EH (cell line): ENCODE measurements around the gene MMUT.
"Not testable (repeated sequence)": the region's sequence is repeated elsewhere in the genome, so short reads cannot be mapped to it uniquely, and the experiment has no call there.

Experiments
- DNase-seq: peaks from one replicate; pipeline ENCODE4 v3.0.0-alpha.2; 2015; ENCODE audit warnings: low read depth

Gene MMUT

DNA sequence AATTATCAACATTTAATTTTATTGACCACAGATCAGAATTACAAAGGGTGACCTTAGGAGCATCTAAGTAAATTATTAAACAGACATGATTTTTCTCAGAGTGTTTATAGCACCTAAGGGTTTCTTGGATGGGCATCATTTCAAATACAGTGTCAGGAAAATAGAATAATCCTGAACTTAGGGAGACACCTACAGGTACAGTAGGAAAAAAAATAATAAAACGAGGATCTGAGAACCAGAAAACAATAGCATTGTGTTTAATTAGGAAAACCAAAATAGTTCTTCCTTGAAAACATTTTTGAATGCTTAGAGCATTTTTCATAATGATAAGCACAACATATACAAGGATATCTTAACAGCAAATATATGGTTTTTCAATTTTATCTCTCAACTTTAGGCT lies 39.2 kb downstream of the MMUT start:
- peak; percentile 8 for DNase-seq

DNA sequence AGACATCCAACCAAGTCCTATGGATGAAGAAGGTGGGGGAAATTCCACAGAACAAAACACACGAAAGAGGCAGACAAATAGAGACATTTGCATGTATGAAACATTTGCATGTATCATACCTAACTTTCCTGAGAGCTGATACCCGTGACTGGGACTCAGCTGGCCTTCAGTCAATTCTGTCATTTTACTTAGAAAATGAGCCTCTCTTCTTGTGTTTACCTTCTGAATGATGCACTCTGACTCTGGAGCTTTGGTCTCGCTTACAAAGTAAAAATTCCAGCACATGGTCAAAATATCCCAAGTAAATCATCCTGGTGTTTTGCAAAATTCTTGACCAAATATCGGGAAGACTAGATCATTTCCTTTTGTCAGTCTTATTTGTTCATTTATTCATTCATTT lies 46.9 kb downstream of the MMUT start:
- DNase-seq: no peak

DNA sequence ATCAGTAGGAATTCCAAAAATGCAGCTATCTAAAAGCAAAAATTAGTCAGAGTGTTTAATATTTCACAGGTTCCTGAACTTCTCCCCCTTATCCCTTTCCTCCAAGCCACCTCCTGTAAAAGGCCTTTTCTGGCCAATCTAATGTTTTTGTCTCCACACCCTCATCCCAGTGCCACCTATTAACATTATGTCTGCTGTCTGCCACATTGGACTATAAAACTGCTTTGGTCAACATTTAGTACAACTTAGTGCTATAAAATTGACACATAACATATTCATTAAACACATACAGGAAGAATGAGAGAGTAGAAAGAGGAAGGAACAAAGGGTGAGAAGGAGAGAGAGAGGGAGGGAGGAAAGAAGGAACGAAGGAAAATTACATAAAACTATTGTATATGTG lies 47.7 kb downstream of the MMUT start:
- no peak for DNase-seq

DNA sequence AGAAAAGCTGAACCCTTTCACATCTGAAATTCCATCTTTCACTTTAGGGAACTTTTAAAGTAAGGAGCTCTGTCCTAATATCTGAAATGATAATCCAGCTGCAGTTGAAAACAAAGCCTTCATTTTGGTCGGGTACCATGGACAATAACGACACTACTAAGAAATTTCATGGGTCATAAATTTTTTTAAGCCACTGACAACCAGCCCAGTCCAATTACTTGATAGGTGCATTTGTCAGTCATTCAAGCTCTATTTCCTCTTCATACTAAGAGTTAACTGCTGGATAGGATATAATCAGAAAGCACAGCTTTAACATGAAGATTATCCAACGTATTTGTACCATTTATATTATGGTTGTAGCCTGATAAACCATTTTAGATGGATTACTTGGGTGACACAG lies 52.5 kb downstream of the MMUT start:
- no peak for DNase-seq

DNA sequence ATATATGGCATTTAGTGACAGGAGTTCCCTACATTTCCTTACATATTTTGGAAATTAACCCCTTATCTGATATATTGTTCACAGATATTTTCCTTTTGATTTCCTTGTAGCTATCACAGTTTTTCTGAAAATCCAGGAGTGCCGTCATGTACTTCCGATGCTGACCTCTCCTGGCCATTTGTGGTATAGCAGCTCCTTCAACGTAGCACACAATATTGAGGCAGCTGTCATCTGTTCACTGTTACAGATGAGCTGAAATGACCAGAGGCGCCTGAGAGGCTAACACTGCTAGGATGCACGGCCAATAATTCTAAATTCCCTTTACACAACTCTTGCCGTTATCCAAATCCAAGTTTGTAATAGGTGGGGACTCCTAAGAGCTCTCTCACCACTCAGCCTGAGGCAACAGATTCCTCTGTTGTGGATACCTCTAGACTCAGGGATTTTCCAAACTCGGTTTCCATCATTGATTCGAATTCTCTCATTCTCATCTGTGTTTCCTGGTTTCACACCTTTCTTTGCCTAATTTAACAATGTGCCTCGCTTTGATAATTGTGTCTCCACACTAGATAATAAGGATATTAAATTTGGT lies 53.0 kb downstream of the MMUT start:
- peak; percentile 71 for DNase-seq

DNA sequence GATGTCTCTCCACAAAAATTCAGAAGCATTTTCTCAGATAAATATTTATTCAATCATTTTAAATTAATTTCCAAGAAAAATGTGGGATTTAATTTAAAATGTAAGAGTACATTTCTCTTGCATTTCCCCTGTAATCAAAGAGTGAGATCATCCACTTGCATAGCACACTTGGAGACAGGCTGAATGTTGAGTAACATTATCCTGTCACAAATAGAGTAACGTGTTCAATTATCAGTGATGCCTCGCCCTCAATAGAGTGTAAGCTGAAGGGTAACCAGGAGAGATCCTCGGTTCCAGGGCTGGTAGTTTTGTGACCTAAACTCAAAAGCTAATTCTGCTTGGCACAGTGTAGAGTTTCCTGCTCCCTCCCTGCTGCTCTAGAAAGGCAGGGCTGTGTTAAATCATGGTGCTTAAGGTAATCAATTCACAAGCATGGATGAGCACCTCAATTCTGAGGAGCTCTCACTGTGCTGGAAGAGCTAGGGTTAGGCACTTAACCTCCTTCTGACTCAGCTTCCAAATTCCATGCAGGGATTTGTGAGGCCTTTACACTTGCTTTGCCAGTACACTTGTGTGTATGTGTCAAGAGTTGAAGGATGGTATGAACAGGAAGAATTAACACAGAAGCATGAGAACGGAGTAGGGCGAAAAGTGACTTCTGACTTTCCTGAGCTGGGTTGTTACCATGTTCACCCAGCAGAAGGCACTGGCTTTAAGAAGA lies 56.6 kb downstream of the MMUT start:
- DNase-seq: no peak

DNA sequence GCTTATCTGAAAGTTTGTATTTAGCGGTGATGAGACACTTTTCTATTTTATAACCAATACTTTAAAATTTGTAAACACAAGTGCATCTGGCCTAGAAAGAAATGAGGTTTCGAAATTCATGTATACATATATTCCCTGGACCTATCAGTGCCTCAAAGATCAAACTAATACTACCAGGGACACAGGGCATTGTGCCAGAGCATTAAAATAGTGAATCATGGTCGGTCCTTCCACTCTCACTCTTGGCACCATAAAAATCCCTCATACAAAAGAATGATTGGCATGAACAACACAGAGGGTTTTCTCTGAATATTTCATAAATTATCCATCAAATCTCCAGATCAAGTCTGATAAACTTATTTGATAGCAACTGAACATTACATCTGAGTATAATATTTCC lies 62.0 kb downstream of the MMUT start:
- DNase-seq: no peak

DNA sequence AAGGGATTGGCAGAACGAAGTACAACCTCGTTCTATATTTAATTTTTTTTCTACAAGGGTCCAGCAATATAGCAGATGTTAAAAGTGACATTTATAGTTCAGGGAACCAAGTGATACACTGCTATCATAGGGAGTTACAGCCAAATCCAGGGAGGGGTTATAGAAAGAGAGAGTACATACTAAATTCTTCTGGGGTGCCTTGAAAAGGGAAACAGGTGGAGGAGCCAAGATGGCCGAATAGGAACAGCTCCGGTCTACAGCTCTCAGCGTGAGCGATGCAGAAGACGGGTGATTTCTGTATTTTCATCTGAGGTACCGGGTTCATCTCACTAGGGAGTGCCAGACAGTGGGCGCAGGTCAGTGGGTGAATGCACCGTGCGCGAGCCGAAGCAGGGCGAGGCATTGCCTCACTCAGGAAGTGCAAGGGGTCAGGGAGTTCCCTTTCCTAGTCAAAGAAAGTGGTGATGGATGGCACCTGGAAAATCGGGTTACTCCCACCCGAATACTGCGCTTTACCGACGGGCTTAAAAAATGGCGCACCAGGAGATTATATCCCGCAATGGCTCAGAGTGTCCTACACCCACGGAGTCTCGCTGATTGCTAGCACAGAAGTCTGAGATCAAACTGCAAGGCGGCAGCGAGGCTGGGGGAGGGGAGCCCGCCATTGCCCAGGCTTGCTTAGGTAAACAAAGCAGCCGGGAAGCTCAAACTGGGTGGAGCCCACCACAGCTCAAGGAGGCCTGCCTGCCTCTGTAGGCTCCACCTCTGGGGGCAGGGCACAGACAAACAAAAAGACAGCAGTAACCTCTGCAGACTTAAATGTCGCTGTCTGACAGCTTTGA lies 76.2 kb downstream of the MMUT start:
- DNase-seq: not testable (repeated sequence)

DNA sequence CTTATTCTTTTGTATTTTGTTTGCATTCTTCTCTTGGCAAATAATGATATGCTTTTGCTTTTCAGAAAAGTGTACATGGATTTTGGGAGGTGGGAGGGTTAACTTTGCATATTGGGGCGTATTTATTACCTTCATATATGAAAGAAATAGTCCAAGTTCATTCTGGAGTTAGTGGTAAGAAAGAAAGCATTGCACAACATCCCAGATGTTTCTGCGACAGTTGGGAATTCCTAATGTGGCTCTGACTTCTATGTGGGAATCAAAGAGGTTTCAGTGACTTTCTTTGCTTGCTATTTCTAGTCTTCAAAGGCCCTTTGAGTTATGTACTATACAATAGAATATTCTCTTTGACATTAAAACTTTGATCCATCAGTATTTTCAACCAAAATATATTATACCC lies 78.1 kb downstream of the MMUT start:
- no peak for DNase-seq
